ENCODE data around the gene KSR1. TPM values are rescaled to one million over a fixed set of nuclear protein-coding genes. Genes with fewer than 3 reads are reported as not detected.
A peak's percentile ranks its signal among the peaks of the same experiment; 100 is the strongest.
"Not testable (repeated sequence)": the region's sequence is repeated elsewhere in the genome, so short reads cannot be mapped to it uniquely, and the experiment has no call there.

KSR1 gene
- total RNA-seq, 1 donor from 2014 or later, result 60.6 TPM

DNA sequence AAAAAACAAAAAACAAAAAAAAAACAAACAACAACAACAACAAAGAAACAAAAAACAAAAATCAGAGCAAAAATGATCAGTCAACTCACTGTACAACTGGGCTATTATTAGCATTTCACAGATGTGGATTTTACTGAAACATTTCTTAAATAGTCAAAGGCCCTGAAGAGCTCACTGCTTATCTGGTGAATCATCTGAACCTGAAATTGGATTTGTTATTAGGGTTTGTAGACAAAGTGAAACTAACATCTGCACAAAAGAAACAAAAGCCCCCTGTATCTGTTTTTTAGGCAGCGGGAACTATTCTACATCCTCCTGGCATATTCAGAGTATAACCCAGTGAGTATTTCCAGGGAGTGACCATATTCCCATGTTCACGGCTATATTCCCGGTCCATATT lies 32.6 kb upstream of the KSR1 start:
- H3K4me3 Mint-ChIP-seq (ENCODE audit: unreplicated experiment), result no peak overlapping the region
- no peaks in the 10 kb centered on the region for H3K27me3 Mint-ChIP-seq (ENCODE audit: low read depth)
- TF ChIP-seq, protein P1, sequence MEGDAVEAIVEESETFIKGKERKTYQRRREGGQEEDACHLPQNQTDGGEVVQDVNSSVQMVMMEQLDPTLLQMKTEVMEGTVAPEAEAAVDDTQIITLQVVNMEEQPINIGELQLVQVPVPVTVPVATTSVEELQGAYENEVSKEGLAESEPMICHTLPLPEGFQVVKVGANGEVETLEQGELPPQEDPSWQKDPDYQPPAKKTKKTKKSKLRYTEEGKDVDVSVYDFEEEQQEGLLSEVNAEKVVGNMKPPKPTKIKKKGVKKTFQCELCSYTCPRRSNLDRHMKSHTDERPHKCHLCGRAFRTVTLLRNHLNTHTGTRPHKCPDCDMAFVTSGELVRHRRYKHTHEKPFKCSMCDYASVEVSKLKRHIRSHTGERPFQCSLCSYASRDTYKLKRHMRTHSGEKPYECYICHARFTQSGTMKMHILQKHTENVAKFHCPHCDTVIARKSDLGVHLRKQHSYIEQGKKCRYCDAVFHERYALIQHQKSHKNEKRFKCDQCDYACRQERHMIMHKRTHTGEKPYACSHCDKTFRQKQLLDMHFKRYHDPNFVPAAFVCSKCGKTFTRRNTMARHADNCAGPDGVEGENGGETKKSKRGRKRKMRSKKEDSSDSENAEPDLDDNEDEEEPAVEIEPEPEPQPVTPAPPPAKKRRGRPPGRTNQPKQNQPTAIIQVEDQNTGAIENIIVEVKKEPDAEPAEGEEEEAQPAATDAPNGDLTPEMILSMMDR (IDR thresholded peaks at IDR 0.05), result no peak
- H3K36me3 Mint-ChIP-seq (ENCODE audit: low read depth), result no peaks in the 10 kb centered on the region
- no peak for DNase-seq (ENCODE audit: low spot score)
- H3K9me3 Mint-ChIP-seq (ENCODE audit: low read depth), result peaks cover 2% of the 10 kb centered on the region
- H3K27ac Mint-ChIP-seq (ENCODE audit: unreplicated experiment), result no peak overlapping the region
- H3K4me1 Mint-ChIP-seq (ENCODE audit: low read depth), result peaks cover 5% of the 10 kb centered on the region

GRCh38 chr17:27424516-27424915 lies 31.7 kb upstream of the KSR1 start:
- H3K27me3 Mint-ChIP-seq (ENCODE audit: low read depth), result no peaks in the 10 kb centered on the region
- peaks cover 2% of the 10 kb centered on the region for H3K9me3 Mint-ChIP-seq (ENCODE audit: low read depth)
- peak; percentile 56 for DNase-seq (ENCODE audit: low spot score)
- no peak overlapping the region for H3K4me3 Mint-ChIP-seq (ENCODE audit: unreplicated experiment)
- no peaks in the 10 kb centered on the region for H3K36me3 Mint-ChIP-seq (ENCODE audit: low read depth)
- no peak overlapping the region for H3K27ac Mint-ChIP-seq (ENCODE audit: unreplicated experiment)
- TF ChIP-seq, protein P1 (IDR thresholded peaks at IDR 0.05), result no peak
- H3K4me1 Mint-ChIP-seq (ENCODE audit: low read depth), result peaks cover 5% of the 10 kb centered on the region

DNA sequence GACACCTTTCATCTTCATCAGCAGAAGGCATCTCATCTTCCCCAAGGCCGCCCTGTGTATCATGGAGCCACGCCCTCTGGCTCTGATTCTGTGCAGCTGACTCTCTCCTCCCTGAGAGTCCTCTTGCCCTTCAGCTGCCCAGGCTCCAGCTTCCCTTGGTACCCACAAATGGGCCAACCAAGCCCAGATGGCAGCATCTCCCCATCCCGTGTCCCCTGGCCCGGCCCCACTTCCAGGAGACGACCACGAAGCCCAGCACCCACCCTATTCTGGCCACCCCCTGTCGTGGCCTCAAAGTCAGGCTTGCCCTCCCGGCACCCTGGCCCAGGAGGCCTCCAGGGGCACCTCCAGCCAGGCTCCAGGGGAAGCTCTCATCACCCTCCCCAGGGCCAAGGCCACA lies 31.3 kb upstream of the KSR1 start:
- H3K27ac Mint-ChIP-seq (ENCODE audit: unreplicated experiment), result no peak overlapping the region
- H3K9me3 Mint-ChIP-seq (ENCODE audit: low read depth), result peaks cover 2% of the 10 kb centered on the region
- peaks cover 5% of the 10 kb centered on the region for H3K4me1 Mint-ChIP-seq (ENCODE audit: low read depth)
- TF ChIP-seq, protein P1 (IDR thresholded peaks at IDR 0.05), result no peak
- DNase-seq (ENCODE audit: low spot score), result peak; percentile 79
- H3K36me3 Mint-ChIP-seq (ENCODE audit: low read depth), result no peaks in the 10 kb centered on the region
- no peaks in the 10 kb centered on the region for H3K27me3 Mint-ChIP-seq (ENCODE audit: low read depth)
- H3K4me3 Mint-ChIP-seq (ENCODE audit: unreplicated experiment), result no peak overlapping the region

DNA sequence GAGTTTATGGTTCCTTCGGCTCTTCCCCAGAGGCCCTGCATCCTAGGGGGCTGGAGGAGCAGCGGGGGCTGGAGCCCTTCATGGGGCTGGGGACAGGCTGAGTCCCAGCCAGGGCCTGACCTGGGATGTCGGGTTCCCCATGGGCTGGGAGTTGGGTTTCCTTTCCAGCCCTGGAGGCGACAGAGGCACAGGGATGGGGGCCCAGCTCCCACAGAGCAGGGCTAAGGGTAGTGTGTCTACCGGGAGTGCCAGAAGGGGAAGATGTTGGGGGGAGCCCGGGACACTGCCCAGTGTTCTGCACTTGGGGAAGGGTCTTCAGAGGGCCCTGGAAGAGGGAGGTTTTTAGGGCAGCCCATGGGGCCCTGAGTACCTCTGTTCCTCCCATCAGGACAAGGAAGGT lies 30.7 kb upstream of the KSR1 start:
- H3K4me3 Mint-ChIP-seq (ENCODE audit: unreplicated experiment); H3K27me3 Mint-ChIP-seq (ENCODE audit: low read depth); H3K36me3 Mint-ChIP-seq (ENCODE audit: low read depth); H3K9me3 Mint-ChIP-seq (ENCODE audit: low read depth); H3K4me1 Mint-ChIP-seq (ENCODE audit: low read depth); H3K27ac Mint-ChIP-seq (ENCODE audit: unreplicated experiment): not testable (repeated sequence)
- DNase-seq (ENCODE audit: low spot score), result peak; percentile 64

DNA sequence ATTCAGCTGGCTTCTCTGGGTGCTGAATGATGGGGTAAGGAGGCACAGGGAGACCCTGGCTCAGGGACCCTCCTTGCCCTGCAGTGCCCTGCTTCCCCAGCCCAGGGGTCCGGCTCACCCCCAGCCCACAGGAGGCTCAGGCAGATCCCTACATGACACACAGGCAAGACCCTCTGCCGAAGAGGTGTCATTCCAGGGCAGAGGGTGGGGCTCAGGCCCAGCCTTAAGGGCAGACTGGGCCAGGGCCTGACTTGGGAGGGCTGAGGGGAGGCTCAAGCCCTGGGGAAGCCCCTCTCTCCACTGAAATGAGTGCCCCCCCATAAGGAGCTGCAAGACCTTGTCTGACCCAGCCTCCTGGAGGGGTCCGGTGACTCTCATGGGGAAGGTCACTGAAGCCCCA lies 30.3 kb upstream of the KSR1 start:
- Mint-ChIP-seq H3K36me3 (ENCODE audit: low read depth) (no peaks in the 10 kb centered on the region), H3K27ac (ENCODE audit: unreplicated experiment) (no peak overlapping the region), H3K4me3 (ENCODE audit: unreplicated experiment) (no peak overlapping the region), H3K27me3 (ENCODE audit: low read depth) (no peaks in the 10 kb centered on the region), H3K4me1 (ENCODE audit: low read depth) (peaks cover 5% of the 10 kb centered on the region), H3K9me3 (ENCODE audit: low read depth) (peaks cover 2% of the 10 kb centered on the region)
- peak; percentile 48 for DNase-seq (ENCODE audit: low spot score)
- TF ChIP-seq, protein P1 (IDR thresholded peaks at IDR 0.05), result no peak

GRCh38 chr17:27426471-27426870 lies 29.8 kb upstream of the KSR1 start:
- H3K27ac Mint-ChIP-seq (ENCODE audit: unreplicated experiment); H3K4me3 Mint-ChIP-seq (ENCODE audit: unreplicated experiment); H3K27me3 Mint-ChIP-seq (ENCODE audit: low read depth); H3K36me3 Mint-ChIP-seq (ENCODE audit: low read depth); H3K9me3 Mint-ChIP-seq (ENCODE audit: low read depth); H3K4me1 Mint-ChIP-seq (ENCODE audit: low read depth): not testable (repeated sequence)
- DNase-seq (ENCODE audit: low spot score), result peak; percentile 28

DNA sequence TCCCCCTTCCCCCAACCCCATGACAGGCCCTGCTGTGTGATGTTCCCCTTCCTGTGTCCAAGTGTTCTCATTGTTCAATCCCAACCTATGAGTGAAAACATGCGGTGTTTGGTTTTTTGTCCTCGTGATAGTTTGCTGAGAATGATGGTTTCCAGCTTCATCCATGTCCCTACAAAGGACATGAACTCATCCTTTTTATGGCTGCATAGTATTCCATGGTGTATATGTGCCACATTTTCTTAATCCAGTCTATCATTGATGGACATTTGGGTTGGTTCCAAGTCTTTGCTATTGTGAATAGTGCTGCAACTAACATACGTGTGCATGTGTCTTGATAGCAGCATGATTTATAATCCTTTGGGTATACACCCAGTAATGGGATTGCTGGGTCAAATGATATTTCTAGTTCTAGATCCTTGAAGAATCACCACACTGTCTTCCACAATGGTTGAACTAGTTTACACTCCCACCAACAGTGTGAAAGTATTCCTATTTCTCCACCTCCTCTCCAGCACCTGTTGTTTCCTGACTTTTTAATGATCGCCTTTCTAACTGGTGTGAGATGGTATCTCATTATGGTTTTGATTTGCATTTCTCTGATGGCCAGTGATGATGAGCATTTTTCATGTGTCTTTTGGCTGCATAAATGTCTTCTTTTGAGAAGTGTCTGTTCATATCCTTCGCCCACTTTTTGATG lies 28.9 kb upstream of the KSR1 start:
- not testable (repeated sequence) for H3K27me3 Mint-ChIP-seq (ENCODE audit: low read depth); H3K4me1 Mint-ChIP-seq (ENCODE audit: low read depth); DNase-seq (ENCODE audit: low spot score)

More for the DNA sequence above, 28.9 kb upstream of the KSR1 start:
- not testable (repeated sequence) for H3K36me3 Mint-ChIP-seq (ENCODE audit: low read depth); H3K9me3 Mint-ChIP-seq (ENCODE audit: low read depth); H3K4me3 Mint-ChIP-seq (ENCODE audit: unreplicated experiment); H3K27ac Mint-ChIP-seq (ENCODE audit: unreplicated experiment)
